T-helper 1 cell treated with Interleukin-12 subunit alpha and Interleukin-12 subunit beta and Interleukin-4 antibody, amounts not matched to agents 30 ng/mL and 1 ng/mL, for 36 hours (primary cell): ENCODE results near the gene E2F4. TPM values are rescaled to one million over a fixed set of nuclear protein-coding genes. Genes with fewer than 3 reads are reported as not detected.

ENCODE experiments used
- intact Hi-C: fragments of 100-400 bp; cut with micrococcal nuclease; formaldehyde crosslinking; loops from one replicate; pipeline ENCODE4 v1.15.1; 2024
- total RNA-seq: library from RNA; stranded (reverse); gene quantifications from 2 replicates; pipeline ENCODE4 v1.2.3, GENCODE V29; 2022

E2F4 gene, protein sequence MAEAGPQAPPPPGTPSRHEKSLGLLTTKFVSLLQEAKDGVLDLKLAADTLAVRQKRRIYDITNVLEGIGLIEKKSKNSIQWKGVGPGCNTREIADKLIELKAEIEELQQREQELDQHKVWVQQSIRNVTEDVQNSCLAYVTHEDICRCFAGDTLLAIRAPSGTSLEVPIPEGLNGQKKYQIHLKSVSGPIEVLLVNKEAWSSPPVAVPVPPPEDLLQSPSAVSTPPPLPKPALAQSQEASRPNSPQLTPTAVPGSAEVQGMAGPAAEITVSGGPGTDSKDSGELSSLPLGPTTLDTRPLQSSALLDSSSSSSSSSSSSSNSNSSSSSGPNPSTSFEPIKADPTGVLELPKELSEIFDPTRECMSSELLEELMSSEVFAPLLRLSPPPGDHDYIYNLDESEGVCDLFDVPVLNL
- total RNA-seq: 137 and 146 TPM in 2 replicates

DNA sequence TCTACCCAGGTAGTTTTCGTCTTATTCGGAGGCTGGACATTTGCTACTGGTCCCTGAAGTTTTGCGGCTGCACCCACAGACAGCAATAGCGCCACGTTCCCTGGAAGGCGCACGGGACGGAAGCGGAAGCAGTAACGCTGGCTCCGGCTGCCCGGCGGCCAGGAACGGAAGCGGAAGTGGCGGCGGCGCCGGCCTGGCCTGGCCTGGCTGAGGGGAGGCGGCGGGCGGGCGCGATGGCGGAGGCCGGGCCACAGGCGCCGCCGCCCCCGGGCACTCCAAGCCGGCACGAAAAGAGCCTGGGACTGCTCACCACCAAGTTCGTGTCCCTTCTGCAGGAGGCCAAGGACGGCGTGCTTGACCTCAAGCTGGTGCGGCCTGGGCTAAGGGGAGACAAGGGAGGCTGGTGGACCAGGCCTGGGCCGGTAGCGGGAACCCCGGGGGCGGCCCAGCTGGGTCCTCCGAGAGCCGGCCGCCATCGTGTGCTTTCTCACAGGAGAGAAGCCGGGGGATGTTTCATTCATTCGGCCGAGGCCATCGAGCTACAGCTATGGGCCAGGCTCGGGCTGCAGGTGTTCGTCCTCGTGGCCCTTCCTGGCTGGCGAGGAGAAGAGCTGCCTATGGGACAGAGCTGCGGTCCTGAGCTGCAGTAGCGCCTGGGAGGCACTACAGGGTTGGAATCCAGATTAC is at the start of gene E2F4:
E2F4 (plus strand) TSS at position 161 of the 687 bp plus-strand sequence; CDS start at position 234, 73 bp downstream.
- intact Hi-C loops: loop anchor here (1.0 to 5.0 kb wide), 7 partner anchors 9 to 290 kb away; partner anchors contain the start of genes FBXL8, FHOD1, MATCAP1 and TMEM208

DNA sequence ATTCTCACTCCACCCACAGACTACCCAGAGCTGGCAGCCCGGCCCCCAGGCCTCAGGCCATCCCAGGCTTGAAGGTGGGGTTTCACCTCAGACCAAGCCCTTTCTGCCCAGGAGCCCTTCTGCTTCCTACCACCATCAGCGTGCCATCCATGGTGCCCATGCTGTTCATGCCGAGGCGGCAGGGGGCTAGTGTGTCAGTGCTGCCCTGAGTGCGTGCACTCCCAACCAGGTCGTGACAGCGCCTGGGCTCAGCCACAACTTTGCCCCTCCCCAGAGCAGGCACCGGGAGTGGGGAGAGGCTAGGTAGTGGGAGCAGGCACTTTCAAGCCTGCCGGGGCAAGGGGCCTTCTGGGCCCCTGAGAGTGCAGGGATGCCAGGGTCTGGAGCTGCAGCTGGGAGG is 49.6 kb upstream of the E2F4 start:
- intact Hi-C loops: no loop called here

DNA sequence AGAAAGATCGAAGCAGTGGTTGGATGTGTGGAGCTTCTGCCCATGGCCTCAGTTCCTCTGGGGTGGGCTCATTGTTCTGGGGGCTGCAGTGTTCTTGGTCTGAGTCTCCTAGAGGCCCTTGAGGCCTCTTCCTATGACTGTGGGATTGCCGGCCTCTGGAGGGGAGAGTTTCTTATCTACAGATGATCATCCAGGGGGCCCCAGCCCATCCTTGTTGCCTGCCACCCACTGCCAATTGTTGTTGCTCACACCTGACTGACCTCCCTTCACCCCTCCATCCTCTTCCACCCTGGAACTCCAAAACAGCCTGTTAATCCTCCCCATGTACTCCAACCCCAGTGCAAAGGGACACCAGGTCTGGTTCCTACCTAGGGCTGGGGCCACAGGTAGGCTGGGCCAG is 47.0 kb upstream of the E2F4 start:
- intact Hi-C loops: no loop called here

DNA sequence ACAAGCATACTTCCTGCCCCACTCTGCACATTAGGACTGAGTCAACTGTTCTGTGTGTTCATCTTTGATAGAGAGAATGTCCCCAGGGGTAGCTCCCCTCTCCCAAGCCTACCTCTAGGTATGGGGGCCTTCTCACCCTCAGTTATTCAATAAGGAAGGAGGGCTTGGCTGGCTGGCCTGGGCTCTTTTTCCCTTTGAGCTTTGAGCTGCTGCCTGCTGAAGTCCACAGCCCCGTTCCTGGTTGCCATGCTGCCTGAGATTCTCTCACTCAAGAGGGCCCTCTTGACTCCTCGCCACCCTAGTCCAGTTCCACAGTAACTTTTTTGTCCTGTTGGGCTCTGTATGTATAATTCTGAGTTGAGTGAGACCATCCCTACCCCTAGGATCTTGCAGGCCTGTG is 46.2 kb upstream of the E2F4 start:
- intact Hi-C loops: no loop called here

DNA sequence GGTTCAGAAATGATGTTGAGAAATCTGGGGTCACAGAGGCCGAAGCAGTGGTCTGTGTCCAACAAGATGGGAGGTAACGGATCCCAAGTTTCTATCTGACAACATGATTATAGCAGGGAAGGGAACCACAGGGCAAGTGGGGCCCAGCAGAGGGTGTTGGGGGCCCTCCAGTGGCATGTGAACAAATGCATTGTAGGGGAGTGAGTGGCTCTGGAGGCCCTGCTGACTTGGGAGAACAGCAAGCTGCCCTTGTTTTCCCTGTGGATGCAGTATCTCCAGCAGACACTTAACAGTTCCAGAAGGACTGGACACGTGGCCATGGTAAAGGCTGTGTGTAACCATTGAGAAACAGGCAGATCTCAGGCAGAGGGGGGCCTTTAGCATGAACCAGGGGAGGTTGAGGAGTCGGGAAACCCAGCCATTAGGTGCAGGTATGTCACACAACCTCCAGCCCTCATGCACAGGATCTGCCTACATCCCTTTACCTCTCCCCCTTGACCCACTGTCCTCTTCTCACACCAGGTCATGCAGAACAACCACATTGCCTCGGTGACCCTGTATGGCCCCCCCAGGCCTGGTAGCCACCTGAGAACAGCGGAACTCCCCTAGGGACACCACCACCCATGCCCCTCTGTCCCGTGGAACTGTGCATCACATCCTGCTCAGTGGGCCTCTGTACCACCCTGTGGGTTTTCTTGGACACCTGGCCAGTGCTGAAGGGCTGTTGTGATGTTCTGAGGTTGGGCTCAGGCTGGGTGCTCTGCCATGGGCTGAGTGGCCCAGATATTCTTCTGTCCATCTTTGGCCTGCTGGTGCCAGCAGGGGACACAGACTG is 45.2 kb upstream of the E2F4 start:
- intact Hi-C loops: no loop called here

DNA sequence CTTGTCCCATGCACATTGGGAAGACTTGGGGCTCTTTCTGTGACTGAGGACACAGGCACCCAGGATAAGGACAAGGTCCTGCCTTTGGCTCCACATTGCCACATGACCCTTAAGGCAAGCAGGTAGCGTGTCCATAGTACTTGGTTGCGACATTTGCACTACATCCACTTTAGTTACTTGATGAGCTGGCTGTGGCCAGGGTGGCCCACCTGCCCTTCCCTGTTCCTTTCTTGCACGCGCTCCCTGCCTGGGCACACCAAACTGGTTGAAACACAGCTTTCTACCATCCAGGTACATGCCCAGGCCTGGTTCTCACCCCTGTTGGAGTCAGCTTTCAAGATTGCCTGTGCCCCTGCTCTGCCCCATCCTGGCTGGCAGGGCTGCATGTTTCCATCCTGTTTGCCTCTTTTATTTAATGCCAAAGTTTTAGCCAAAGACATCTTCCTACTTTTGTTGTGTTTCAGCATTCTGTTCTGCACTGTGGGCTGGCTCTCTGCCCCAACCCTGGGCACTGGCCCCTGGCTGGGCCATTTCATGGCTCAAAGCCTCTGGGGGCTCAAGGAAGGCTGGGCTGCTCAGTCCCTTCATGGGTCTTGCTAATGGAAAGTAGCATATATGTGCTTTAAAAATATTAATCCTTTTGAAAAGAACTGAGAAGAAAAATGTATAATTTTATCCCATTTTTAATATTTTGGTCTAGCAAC is 44.4 kb upstream of the E2F4 start:
- intact Hi-C loops: no loop called here

DNA sequence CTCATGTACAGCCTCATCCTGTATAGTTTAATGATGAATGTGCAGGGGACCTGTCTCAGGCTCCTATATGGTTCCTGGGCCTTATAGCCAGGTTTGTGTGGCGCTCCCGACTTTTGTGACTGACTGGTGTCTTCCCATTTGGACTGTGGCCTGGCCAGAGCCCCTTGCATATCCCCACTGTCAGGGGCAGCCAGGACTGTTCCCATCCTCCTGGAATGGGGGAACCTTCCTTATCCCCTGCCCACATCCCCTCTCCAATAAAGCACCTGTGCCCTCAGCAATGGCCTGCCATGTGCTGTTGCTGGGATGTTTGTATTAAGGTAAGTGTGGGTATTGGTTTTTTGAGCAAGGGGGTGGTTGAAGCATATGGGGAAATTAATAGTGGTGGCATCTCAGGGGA is 43.7 kb upstream of the E2F4 start:
- intact Hi-C loops: no loop called here

DNA sequence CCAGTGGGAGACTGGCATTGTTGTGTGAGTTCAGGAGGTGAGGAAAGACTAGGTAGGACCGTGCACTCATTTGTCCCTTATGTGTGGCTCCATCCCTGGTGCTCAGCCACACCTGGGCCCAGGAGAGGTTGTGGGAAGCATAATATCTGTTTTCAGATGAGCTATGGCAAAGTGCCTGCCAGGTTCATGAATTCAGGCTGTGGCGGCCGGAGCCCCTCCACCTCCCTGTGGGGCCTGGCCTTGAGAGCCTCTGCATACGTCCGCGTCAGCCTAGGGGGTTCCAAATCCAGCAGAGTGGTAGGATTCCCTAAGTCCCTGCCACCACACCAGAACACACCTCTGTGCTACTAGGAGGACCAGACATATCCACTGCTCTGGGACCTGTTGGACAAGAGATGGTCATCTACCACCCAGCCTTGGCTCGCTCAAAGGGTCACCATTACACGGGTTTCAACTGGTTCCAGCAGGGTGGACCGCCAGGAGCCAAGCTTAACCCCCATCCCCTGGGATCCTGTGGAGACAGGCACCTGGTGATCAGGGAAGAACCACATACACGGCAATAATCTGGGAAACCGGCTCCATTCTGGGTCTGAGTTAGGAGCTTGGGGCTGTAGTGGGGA is 43.2 kb upstream of the E2F4 start:
- intact Hi-C loops: no loop called here

DNA sequence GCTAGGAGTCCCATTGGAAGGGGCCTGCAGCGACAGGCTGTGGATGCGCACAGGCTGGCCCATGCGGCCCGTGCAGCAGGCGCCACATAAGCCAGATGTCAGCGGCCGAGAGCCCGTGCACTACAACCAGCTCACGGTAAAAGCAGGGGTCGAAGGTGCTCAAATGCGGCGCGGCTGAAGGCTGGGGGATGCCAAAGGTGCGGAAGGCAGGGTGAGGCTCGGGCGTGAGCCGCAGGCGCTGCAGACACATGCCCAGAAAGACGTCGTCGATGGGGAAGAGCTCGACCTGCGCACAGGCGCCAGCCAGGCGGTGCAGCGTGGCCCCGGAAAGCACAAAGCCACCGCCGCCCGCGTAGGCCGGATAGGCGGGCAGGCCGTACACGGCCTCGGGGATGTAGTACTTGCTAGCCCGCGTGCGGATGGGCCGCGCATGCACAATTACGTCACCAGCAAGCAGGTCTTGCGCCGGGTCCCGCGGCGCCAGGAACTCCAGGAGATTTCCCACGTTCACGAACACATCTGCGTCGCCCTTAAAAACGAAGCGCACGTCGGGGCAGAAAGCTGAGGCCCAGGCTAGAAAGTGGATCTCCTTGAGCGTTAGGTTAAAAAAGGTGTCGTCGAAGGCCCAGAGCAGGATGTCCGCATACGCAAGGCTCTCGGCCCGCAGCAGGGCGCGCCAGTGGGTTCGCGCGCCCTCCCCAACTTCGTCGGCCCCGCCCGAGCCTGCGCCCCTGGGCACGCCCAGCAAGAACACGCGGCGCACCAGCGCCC is 42.5 kb upstream of the E2F4 start:
- intact Hi-C loops: loop anchor here (1.0 to 2.0 kb wide), 2 partner anchors 10 to 41 kb away; partner anchors contain the start of genes FBXL8, PHAF1 and TRADD

DNA sequence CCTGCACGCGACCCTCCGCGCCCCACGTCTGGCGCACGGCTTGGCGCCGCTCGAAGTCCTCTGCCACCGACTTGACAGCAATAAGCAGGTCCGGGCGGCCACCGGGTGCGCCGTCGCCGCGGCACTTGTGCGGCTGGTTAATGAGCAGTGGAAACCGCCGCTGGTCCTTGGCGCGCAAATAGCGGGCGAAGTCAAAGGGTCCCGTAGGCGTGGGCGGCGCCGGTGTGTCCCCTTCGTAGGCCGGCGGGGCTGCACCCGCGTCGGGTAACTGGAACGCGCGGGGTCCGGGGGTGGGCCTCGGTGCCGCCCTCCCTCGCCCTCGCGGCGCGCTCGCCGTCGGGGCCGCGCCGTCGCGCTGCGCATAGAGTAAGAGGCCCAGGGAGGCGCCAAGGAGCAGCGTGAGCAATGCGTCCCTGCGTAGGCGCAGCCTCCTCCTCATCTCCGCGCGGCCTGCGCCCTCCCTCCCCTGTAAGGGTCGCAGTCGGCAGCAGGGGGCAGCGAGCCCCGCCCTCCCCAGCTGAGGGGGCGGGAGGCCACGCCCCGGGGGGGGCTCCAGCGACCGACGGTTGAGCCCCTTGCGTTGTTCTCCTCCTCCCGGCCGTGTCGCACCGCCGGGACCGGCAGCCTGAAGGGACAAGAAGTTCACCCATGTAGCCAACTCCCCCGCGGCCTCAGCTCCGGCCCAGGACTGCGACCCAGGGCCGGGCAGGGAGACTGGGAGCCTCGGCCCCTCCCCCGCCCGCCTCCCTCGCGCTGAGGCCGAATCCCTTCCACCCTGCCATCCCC is 41.7 kb upstream of the E2F4 start:
- intact Hi-C loops: loop anchor here (1.0 to 2.0 kb wide), 2 partner anchors 9 to 41 kb away; partner anchors contain the start of genes FBXL8, PHAF1 and TRADD

DNA sequence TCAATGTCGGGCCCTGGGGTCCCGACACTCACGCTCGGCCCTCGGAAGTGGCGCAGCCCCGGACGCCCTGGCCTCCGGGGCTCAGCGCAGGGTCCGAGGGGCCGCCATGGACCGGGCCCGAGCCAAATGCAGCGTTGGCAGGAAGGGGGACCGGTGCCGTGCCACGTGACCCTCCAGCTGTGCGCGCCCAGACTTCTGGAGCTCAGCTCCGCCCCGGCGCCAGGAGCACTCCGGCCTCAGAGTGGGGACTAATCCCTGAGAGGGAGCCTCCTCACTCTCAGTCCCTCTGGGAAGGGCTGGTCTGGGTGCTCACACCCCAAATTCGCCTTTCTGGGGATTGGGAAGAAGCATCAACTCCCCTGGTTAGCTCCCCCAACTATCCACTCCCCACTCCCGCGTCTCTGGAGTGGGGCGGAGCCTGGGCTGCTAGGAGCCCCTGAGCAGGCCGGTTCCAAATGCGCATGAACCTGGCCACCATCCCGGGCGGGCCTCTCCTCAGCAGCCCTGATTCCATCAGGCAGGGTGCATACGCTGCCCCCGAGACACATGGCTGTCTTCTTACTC is 41.0 kb upstream of the E2F4 start, which contains the start of gene B3GNT9:
B3GNT9 (minus strand) TSS at position 166 of the 564 bp plus-strand sequence. CDS start 513 bp downstream, outside the sequence.
- intact Hi-C loops: loop anchor here (1.0 to 2.0 kb wide), 2 partner anchors 8 to 42 kb away; partner anchors contain the start of genes FBXL8, PHAF1 and TRADD

DNA sequence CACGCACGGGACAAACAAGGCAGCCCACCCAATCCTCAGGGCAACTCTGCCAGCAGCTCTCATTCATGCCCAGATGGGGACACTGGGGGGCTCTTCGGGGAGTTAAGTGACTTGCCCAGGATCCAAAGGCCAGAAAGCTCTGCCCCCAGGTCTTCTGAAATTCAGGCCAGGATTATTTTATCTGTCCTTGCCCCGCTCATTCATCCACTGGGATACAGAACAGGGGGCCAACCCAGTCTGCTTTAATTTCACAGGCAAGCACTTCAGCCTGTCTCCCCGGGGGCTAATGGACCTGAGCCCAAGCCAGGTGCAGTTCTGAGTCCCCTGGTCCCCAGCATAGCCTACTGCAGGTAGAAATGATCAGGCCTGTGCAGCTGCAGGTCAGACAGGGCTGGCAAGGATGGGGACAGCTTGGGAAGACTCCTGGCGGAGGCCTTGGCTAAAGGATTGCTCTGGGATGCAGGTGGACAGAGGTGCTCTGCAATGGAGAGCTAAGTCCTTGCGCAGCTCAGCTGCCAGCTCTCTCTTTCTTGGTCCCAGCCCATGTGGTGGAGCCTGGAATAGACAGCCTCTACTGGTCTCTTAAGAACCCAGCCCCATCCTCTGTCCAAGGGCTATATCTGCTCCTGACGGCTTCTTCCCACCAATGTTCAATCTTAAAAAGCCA is 40.4 kb upstream of the E2F4 start:
- intact Hi-C loops: loop anchor here (2.0 kb wide), 1 partner anchor 43 kb away; the partner anchor contains the start of gene PHAF1

DNA sequence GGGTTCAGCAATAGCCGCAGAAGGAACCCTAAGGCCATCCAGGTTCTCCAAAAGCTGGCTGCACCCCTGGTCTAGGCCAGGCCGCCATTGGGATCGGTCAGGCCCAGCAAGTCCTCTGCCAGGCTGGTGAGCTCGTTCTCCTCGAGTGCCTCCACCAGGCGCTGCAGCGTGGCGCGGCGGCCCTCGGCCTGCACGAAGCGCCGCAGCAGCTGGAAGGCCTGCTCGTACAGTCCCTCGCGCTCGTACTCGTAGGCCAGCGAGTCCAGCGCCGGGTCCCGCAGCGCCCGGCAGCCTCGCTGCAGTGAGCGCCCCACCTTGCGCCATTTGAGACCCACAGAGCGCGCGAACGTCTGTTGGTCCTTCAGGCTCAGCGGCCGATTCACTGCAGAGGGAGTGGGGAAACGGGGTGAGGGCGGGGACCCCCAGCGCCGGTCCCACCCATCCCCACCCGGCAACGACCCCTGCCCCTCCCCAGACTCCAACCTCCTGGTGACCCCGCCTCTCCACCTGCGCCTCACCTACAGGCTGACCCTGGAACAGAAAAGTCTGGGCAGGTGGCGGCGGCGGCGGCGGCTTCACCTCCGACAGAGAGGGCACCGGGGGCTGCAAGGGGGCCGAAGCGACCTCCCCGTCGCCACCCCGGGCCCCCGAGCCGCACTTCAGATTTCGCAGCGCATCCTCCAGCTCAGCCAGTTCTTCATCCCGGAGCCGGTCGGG is 37.2 kb upstream of the E2F4 start:
- intact Hi-C loops: loop anchor here (1.0 kb wide), 4 partner anchors 136 to 207 kb away; no protein-coding TSS in a partner anchor

DNA sequence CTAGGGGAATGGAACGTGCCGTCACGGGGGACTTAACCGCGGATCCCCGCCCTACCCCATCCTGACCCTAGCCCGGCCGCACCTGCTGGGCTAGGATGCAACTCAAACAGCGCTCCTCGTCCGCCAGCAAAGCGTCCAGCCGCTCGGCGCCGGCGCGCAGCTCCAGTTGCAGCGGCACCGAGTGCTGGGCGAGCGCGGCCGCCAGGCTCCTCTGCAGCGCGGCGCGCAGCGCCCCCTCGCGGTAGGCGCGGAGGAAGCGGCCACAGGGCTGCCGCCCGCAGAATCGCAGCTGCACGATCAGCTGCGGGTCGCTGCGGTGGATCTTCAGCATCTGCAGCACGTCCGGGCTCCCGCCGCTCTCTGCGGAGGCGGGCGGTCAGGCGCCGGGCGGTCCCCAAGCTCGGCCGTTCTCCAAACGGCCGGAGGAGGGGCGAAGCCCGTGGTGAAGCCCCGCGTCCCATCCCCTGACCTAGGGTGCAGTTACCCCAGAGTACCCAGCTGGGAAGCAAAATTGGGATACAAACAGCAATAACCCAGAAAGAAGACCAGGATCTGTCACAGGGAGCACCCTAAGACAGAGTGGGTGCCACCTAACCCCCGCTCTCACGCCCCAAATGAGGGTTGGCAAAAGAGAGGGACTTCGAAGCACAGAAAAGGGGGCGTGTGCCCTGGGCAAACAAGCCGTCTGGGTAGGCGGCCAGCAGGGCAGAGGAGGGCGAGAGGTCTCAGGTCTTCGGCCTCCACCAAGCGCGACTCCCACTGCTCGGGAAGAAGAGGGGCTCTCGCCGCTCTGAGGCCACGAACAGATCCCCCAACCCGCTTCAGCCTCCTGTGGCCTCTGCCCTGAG is 36.4 kb upstream of the E2F4 start:
- intact Hi-C loops: loop anchor here (1.0 kb wide), 4 partner anchors 137 to 208 kb away; no protein-coding TSS in a partner anchor

DNA sequence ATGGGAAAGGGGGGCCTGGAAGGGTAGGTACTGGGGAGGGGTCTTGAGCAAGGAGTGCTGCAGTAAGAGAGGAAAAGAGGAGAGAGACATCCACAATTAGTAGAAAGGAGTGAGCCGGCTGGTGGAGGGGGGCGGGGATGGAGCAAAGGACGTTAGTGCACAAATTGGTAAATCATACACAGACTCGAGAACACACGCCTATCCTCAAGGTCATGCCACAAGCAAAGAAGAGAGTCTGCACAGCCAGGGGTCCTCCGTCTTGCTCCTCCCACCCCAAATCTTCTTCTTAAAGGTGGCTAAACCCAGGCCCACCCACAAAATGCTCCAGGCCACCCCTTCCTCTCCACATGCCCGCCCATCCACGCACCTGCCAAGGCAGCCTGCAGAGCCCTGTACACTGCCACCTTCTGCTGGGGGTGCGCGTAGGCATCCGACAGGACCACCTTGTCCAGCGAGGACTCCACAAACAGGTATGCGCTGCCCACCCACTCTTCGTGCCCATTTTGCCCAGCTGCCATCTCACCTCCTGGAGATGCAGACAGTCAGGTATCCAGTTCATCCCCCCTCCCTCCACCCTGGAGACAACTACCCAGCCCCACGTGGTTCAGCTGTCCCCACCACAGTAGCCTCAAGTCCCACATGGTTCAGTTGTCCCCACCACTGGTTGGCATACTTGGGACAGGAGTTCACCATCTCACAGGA is 35.7 kb upstream of the E2F4 start:
- intact Hi-C loops: no loop called here
